A549 (cell line): ENCODE results near the gene KMO.

Experiments used
- POLR2A ChIP-seq: IDR thresholded peaks from 2 replicates; pipeline ENCODE4 v1.6.1; 2012; ENCODE audit warnings: mild to moderate bottlenecking, low read length
- TF ChIP-seq, protein P1 (sequence below): fragments of >200 bp; sonication (Bioruptor Twin); formaldehyde crosslinking; IDR thresholded peaks from 3 replicates; pipeline ENCODE4 v1.5.1; 2016

- TF ChIP-seq, protein P1, sequence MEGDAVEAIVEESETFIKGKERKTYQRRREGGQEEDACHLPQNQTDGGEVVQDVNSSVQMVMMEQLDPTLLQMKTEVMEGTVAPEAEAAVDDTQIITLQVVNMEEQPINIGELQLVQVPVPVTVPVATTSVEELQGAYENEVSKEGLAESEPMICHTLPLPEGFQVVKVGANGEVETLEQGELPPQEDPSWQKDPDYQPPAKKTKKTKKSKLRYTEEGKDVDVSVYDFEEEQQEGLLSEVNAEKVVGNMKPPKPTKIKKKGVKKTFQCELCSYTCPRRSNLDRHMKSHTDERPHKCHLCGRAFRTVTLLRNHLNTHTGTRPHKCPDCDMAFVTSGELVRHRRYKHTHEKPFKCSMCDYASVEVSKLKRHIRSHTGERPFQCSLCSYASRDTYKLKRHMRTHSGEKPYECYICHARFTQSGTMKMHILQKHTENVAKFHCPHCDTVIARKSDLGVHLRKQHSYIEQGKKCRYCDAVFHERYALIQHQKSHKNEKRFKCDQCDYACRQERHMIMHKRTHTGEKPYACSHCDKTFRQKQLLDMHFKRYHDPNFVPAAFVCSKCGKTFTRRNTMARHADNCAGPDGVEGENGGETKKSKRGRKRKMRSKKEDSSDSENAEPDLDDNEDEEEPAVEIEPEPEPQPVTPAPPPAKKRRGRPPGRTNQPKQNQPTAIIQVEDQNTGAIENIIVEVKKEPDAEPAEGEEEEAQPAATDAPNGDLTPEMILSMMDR, result no peak
- no peak for TF ChIP-seq POLR2A
These were observed 92.8 kb downstream of the KMO start for GRCh38 chr1:241624935-241625334.
